HG03175 (cell line): ENCODE data around the gene ETV4.
A peak's percentile ranks its signal among the peaks of the same experiment; 100 is the strongest.
"Not testable (repeated sequence)": the region's sequence is repeated elsewhere in the genome, so short reads cannot be mapped to it uniquely, and the experiment has no call there.

ENCODE experiments used
- ATAC-seq: cut with Tn5 transposase; IDR thresholded peaks from one replicate; pipeline ENCODE4 v1.9.1; 2021; ENCODE audit warnings: mild to moderate bottlenecking, moderate library complexity; ENCODE audit not compliant: unreplicated experiment

The ETV4 gene

DNA sequence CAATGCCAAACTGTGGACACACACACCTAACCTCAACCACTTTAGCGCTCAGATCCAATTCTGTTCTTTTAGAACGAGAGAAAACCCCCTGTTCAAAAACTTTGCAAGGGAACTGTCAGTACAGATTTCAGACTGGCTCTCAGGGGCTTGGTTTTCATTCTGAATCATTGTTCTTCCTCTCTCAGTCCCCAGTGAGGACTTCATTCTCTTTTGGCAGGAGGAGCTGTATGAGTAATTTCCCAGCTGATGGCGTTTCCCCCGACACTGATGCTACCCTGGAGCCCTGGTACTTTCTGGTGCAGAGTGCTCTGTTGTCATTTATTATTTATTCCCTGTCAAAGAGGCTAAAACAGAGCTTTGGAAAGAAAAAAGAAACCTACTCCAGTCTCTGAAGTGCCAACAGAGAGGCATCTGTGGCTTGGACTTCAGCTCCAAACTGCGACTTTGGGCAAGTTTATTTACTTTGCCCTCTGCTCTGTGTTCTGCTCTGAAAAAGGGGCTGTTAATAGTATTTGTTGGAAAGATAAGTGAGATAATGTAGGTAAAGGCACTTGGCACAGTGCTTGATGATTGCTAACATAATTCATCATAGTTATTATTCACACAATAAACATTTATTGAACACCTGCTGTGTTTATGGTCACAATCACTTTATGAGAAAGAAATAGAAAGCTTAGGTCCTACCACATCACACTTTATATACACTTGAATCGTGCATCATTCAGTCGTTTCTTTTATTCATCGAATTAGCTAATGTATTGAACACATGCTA is 28.3 kb downstream of the ETV4 start:
- ATAC-seq: no peak

DNA sequence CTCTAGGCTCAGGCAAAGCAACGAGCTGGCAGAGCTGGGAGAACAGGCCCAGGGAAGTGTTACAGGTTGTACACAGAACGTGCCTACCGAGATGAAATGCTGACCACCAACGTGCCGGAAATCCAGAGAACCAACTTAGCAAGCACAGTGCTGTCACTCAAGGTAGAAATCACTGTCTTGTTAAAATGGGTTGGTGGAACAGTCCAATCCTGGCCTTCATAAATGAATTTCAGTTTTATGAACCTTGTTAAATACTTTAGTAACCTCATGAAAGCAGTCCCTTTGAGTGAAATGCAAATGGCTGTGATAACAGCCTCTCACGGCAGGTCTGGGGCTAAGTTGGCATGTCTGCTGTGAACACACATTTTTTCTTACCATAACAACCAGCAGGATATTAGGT is 29.0 kb downstream of the ETV4 start:
- ATAC-seq: no peak

DNA sequence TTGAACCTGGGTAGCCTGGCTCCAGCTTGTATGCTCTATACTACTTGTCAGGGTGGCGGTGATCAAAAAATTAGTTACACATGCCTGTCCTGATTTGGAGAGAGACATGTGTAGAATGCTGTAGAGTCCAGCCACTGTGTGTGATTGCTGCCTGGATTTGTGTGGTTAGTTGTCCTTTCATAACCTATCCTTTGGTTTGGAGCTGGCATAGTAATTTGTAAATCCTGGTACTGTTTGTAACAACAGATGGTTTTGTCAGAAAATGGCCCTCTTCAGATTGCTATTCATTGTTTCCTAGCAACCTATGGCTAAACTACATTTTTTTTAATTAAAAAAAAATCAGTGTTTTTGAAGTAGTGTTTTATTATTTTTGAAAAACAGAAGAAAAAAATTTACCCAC is 30.5 kb downstream of the ETV4 start:
- no peak for ATAC-seq

GRCh38 chr17:43511199-43511598 is 34.9 kb downstream of the ETV4 start:
- ATAC-seq: not testable (repeated sequence)

GRCh38 chr17:43509440-43509839 is 36.7 kb downstream of the ETV4 start:
- ATAC-seq: not testable (repeated sequence)

DNA sequence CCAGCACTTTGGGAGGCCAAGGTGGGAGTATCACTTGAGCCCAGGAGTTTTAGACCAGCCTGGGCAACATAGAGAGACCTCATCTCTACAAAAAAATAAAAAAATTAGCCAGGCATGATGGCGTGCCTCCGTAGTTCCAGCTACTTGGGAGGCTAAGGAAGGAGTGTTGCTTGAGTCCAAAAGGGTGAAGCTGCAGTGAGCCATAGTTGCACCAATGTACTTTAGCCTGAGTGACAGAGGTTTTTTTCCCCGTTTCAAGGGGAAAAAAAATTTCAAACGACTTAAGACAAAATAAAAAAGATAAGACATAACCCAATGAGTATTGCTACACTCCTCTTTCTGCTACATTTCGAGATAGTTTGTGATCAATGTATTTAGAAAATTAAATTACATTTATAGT is 55.5 kb downstream of the ETV4 start:
- ATAC-seq: no peak

DNA sequence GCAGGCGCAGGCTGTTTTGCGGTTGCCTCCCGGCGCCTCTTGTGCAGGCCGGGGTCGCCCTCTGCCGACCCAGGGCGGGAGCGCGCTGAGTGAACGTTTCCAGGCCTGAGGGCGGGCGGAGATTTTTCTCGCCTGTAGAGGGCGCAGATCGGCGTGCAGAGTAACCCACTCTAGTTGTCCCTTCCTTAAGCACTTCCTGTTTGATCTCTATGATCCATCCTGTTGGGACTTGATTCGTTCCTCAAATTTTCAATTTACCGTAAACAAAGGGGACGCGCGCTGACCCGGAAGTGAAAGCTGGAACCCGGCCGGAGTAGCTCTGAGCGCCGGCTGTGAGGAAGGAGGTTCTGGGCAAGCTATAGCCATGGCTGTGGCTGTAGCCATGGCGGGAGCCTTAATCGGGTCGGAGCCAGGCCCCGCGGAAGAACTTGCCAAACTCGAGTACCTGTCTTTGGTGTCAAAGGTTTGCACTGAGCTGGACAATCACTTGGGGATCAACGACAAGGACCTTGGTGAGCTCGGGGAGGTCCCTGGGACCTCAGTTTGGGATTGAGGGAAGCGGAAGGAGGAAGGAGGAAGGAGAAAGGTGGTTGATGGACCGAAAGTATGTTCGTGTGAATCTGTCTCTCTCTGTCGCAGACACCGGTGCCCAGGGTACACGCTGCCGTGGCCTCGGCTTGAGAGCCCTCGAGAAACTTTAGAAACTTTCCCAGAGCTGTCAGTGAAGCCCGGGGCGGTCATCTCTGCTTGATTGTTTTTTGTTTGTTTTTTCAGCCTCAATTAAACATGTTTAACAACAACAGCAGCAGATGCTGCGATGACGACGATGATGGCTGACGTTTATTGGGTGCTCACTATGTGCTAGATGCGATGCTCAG is 62.2 kb downstream of the ETV4 start, which contains the start of gene DHX8:
Gene DHX8 (plus strand): TSS at position 302 of the 878 bp plus-strand sequence. CDS start 63 bp downstream, at position 365.
- ATAC-seq: peak; percentile 95

- ATAC-seq: no peak
Observed at GRCh38 chr17:43482103-43483012, 63.8 kb downstream of the ETV4 start.

- ATAC-seq: no peak
Observed at GRCh38 chr17:43479948-43480347, 66.2 kb downstream of the ETV4 start.
